PFSK-1 (cell line): ENCODE data around the gene DNAH7.

Experiments used
- FOXP2 ChIP-seq: optimal IDR thresholded peaks from 2 replicates; pipeline ENCODE3; 2011; ENCODE audit warnings: borderline replicate concordance, control low read depth, inconsistent platforms; ENCODE audit not compliant: insufficient read depth; ENCODE audit errors: extremely low read length, extremely low read depth
- POLR2AphosphoS5 ChIP-seq: IDR thresholded peaks from 2 replicates; pipeline ENCODE4 v1.6.1; 2012; ENCODE audit warnings: low read depth, mild to moderate bottlenecking, control low read depth, low read length, moderate library complexity
- SIN3A ChIP-seq: IDR thresholded peaks from 2 replicates; pipeline ENCODE4 v1.6.1; 2012; ENCODE audit warnings: mild to moderate bottlenecking, low read length, moderate library complexity, borderline replicate concordance; ENCODE audit not compliant: insufficient read depth
- TAF1 ChIP-seq: IDR thresholded peaks from 2 replicates; pipeline ENCODE4 v1.6.1; 2012; ENCODE audit warnings: low read length, control low read depth, borderline replicate concordance; ENCODE audit not compliant: insufficient read depth
- TF ChIP-seq, protein P1 (sequence below), 2 experiments: IDR thresholded peaks; 2 replicates each; pipeline versions ENCODE4 v1.6.1 to v1.8.0; 2011 to 2012; ENCODE audit warnings: low read depth in 2 of 2, low read length in 2 of 2, control low read depth in 1 of 2, inconsistent platforms in 1 of 2, mild to moderate bottlenecking in 1 of 2, moderate library complexity in 1 of 2; ENCODE audit not compliant: insufficient read depth in 1 of 2

DNAH7 gene

DNA sequence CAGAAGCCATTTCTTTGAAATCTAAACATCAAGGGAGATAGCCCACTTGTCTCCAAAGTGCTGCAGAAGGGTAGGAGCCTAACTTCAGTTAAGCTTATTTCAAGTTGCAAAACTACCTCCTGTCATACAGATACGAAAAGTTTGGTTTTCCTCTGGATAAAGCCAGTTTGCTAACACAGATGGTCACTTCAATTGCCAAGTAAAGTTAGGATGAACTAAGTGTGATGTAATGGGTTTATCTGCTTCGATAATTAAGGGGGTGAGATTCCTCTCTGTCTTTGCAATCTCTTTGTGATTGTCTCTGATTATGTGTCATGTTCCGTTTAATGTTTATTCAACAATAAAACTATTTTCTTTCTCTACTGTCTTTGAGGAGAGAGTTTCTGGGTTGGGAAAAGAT lies 255.2 kb downstream of the DNAH7 start:
- TF ChIP-seq TAF1 (no peak), SIN3A (no peak), FOXP2 (no peak), POLR2AphosphoS5 (no peak)
- TF ChIP-seq, protein P1, sequence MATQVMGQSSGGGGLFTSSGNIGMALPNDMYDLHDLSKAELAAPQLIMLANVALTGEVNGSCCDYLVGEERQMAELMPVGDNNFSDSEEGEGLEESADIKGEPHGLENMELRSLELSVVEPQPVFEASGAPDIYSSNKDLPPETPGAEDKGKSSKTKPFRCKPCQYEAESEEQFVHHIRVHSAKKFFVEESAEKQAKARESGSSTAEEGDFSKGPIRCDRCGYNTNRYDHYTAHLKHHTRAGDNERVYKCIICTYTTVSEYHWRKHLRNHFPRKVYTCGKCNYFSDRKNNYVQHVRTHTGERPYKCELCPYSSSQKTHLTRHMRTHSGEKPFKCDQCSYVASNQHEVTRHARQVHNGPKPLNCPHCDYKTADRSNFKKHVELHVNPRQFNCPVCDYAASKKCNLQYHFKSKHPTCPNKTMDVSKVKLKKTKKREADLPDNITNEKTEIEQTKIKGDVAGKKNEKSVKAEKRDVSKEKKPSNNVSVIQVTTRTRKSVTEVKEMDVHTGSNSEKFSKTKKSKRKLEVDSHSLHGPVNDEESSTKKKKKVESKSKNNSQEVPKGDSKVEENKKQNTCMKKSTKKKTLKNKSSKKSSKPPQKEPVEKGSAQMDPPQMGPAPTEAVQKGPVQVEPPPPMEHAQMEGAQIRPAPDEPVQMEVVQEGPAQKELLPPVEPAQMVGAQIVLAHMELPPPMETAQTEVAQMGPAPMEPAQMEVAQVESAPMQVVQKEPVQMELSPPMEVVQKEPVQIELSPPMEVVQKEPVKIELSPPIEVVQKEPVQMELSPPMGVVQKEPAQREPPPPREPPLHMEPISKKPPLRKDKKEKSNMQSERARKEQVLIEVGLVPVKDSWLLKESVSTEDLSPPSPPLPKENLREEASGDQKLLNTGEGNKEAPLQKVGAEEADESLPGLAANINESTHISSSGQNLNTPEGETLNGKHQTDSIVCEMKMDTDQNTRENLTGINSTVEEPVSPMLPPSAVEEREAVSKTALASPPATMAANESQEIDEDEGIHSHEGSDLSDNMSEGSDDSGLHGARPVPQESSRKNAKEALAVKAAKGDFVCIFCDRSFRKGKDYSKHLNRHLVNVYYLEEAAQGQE (IDR thresholded peaks at IDR 0.05; ENCODE audit: insufficient read depth in 1 of 2, low read depth in 2 of 2, low read length in 2 of 2), result no peak

DNA sequence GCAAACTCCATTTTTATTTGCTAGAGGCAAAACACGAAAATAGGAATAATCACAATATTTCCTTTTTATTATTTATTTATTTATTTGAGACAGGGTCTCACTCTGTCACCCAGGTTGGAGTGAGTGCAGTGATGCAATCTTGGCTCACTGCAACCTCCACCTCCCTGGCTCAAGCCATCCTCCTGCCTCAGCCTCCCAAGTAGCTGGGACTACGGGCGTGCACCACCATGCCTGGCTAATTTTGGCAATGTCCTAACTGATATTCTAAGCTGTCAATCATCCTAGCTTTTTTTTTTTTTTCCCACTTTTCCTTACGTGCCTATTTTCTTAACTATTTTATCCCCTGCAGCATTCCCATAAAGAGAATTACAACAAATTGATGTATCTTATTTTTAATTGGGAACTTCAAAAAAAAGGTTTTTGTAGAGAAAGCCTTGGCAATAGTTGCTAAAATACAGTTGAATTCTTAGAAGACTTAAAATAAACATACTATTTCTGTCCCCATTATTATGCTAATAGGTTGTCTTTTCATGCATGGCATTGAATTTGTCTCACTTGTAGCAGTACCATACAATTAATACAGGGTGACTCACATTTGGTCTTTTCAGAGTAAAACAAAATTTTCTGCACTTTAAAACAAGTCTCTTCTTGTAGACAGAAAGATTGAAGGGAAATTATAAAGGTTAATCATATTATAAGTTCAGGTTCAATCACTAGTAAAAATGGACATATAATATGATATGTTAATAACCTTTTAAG lies 258.1 kb downstream of the DNAH7 start:
- TF ChIP-seq, protein P1 (IDR thresholded peaks at IDR 0.05; ENCODE audit: insufficient read depth in 1 of 2, low read depth in 2 of 2, low read length in 2 of 2), result no peak
- TF ChIP-seq SIN3A (no peak), TAF1 (no peak), POLR2AphosphoS5 (no peak), FOXP2 (no peak)

DNA sequence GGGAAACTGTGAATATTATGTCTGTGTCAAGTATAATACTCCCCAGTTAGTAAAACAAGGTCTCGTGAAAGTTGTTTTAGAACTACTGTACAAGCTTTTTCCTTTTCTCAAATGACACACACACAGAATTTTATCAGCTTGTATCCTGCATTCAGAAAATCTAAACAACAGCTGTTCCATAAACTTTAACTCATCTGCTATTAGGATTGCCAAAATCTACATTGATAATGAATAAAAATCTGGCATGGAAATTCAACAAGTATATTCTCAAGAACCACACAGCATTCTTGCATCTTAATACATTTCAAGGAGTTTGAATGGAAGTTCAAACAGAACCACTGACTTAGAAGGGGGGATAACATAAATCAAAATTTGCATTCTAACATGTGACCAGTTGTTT lies 260.4 kb downstream of the DNAH7 start:
- TF ChIP-seq POLR2AphosphoS5 (no peak), SIN3A (no peak), TAF1 (no peak), FOXP2 (no peak)
- TF ChIP-seq, protein P1 (IDR thresholded peaks at IDR 0.05; ENCODE audit: insufficient read depth in 1 of 2, low read depth in 2 of 2, low read length in 2 of 2), result no peak

DNA sequence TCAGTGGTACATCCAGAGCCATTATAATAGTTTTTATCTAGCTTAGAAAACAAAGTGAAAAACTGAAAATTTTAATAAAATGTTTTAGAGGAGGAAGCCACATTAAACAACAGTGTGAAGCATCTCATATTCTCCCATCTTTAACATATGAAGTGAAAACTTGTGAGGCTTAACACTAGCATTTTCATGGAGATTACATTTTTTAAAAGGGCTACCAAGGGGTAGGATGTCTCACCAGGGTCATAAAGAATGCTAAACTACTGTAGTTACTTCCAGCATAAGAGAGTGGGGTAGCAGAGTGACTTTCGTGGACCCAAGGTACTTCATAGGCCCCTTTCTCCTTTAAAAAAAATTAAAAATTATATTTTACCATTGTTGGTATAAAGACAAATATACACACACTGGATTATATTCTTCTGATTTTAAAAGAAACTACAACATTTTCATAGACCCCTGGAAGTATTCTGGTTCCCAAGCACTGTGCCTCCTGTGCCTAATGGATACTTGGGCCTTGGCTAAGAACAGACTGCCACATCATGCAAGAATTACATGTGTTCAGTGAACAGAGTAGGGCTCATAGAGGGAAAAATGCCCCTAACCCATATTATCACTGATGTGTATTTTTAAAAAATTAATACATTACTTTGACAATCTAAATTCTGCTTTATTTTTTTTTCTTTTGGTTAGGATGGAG lies 263.2 kb downstream of the DNAH7 start:
- no peak for TF ChIP-seq TAF1
- TF ChIP-seq, protein P1 (IDR thresholded peaks at IDR 0.05; ENCODE audit: insufficient read depth in 1 of 2, low read depth in 2 of 2, low read length in 2 of 2), result no peak
- no peak for TF ChIP-seq SIN3A
- no peak for TF ChIP-seq POLR2AphosphoS5
- TF ChIP-seq FOXP2, result no peak
